T-helper 1 cell treated with Interleukin-12 subunit alpha and Interleukin-12 subunit beta and Interleukin-4 antibody, amounts not matched to agents 30 μg/mL and 1 μg/mL, for 36 hours (primary cell): ENCODE results near the gene TLK2.

ENCODE experiments used
- H3K27ac Mint-ChIP-seq: one replicate; pipeline ENCODE4 v1.8.0; 2021; ENCODE audit warnings: mild to moderate bottlenecking, mixed read lengths
- H3K27me3 Mint-ChIP-seq: one replicate; pipeline ENCODE4 v1.8.0; 2021; ENCODE audit warnings: low read depth, mixed read lengths
- H3K36me3 Mint-ChIP-seq: one replicate; pipeline ENCODE4 v1.8.0; 2021; ENCODE audit warnings: low read depth, mixed read lengths
- H3K4me1 Mint-ChIP-seq: one replicate; pipeline ENCODE4 v1.8.0; 2021; ENCODE audit warnings: low read depth, mixed read lengths
- H3K4me3 Mint-ChIP-seq: one replicate; pipeline ENCODE4 v1.8.0; 2021; ENCODE audit warnings: mild to moderate bottlenecking, moderate library complexity, mixed read lengths
- H3K9me3 Mint-ChIP-seq: one replicate; pipeline ENCODE4 v1.8.0; 2021; ENCODE audit warnings: mixed read lengths

The TLK2 gene

DNA sequence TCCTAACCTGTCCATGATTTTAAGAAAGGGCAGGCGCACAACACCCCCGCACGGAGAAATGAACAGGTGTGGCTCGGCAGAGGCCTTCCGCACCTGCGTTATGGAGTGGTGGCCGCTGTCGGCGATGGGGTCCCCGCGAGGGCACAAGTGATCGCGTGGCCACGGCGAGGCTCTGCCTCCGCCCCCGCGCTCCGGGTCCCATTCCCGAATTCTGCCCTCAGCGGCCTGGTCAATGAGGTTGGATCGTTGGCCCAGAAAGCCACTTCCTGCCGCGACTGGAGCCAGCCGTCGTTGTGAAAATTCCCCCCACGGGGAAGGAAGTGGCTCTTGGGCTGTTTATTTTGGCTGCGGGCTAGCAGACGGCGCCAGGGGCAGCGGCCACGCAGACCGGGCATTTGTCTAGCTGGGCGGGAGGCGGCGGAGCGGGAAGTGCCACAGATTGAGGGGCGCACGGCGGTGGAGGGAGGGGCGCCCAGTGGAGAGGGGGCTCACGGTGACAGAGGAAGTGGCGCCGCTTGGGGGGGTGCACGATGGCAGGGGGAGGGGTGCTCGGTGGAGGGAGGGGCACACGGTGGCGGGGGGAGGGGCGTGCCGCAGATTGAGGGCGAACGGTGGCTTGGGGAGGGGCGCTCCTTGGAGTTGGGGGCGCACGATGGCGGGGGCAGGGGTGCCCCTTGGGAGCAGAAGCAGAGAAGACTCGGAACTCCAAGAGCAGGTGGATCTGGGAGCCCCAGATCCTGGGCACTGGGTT, 173.8 kb downstream of the TLK2 start:
- no peaks in the 10 kb centered on the region for H3K36me3 Mint-ChIP-seq
- H3K27ac Mint-ChIP-seq, result no peak overlapping the region
- peak overlapping the region; percentile 66 for H3K4me3 Mint-ChIP-seq
- H3K4me1 Mint-ChIP-seq, result peaks cover 21% of the 10 kb centered on the region
- H3K27me3 Mint-ChIP-seq, result peaks cover 81% of the 10 kb centered on the region
- no peaks in the 10 kb centered on the region for H3K9me3 Mint-ChIP-seq

DNA sequence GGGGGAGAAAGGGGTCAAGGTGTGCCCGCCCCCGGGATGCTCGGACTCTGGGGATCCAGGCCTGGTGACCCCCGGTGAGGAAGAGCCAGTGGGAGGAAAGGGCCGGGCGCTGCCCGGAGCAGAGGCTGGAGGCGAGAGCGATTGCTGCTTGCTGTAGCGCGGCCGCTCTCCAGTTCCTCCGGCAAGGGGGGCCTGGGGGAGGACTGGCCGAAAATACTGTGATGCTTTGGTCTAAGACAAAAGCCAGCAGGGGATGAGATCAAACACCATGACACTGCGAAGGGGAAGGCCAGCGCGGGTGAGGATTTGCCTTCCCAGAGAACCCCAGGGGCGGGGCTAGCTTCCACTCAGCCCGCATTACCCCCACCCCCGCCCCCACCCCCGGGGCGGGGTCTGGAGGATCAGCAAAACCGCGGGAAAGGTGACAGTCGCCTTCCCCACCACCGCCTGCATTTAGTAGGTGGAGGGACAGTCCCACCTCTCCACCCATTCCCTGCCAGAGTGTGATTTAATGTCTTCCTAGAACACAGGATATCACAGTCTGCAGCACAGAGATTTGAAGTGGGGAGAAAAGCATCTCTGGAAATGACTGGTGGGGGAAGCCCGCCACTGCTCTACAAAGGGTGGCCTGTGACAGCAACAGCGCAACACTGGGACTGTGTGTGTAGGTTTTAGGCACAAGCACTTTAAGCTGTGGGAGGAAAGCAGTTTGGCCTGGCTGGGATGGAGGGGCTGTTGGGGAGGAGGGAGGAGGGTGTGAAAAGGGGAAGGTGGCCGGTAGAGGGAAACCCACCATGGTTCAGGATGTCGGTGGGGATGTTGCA, 174.6 kb downstream of the TLK2 start:
- Mint-ChIP-seq H3K4me1 (peaks cover 21% of the 10 kb centered on the region), H3K27me3 (peaks cover 82% of the 10 kb centered on the region), H3K36me3 (no peaks in the 10 kb centered on the region), H3K4me3 (peak overlapping the region; percentile 66), H3K27ac (peak overlapping the region; percentile 19), H3K9me3 (no peaks in the 10 kb centered on the region)

DNA sequence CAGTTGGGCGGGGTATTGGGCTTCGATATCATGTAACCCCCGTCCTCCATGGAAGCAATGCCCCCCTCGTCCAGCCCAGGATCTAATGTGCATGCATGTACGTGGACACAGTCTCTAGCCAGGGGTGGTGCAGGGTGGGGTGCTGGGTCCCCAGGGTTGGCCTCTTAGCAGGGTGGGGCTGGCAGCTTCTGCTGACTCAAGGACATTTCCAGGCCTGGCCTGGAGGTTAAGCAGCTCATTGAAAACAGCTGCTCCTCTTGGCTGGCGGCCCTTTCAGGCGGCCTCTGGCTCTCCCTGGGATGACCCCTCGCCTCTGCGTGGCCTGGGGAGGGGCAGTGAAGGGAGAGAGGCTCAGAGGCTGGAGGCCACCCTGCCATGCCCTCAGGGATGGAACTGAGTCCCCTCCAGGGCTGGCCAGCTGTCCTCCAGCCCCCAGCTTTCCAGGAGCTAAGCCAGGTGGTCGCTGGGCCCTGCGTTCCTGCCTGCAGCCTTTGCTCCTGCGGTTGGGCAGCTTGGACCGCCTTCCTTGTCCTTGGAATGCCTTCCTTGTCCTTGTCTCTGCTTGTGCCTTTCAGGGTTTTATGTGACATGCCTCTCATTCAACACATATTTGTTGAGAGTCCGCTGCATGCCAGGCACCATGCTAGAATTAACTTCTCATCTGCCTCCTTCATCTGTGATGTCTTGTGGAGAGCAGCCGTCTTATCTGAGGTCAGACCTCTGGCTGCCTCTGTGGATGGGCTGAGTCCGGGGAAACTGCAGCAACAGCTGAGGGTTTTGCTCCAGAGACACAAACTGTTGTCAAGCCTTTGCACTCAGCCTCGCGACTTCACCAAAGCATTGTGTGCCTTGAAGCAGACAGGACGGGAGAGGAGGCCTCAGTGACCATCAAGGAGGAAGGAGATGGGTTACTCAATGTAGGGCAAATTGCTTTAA, 175.5 kb downstream of the TLK2 start:
- Mint-ChIP-seq H3K27me3 (peaks cover 80% of the 10 kb centered on the region), H3K36me3 (no peaks in the 10 kb centered on the region), H3K27ac (peak overlapping the region; percentile 21), H3K4me1 (peaks cover 21% of the 10 kb centered on the region), H3K9me3 (no peaks in the 10 kb centered on the region), H3K4me3 (peak overlapping the region; percentile 8)

DNA sequence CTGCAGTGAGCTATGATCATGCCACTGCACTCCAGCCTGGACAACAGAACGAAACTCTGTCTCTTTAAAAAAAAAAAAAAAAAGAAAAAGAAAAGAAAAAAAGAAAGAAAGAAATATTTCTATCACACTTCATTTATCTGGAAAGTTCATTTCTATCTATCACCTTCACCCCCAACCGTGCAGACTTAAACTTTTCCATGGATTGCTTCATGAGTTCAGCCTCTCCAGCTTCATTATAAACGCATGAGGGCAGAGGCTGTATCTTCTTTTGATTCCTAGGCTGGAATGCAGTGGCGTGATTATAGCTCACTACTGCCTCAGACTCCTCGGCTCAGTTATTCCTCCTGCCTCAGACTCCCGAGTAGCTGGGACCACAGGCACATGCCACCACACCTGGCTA, 177.0 kb downstream of the TLK2 start:
- H3K27ac Mint-ChIP-seq, result no peak overlapping the region
- peaks cover 21% of the 10 kb centered on the region for H3K4me1 Mint-ChIP-seq
- H3K9me3 Mint-ChIP-seq, result peaks cover 9% of the 10 kb centered on the region
- no peaks in the 10 kb centered on the region for H3K36me3 Mint-ChIP-seq
- peaks cover 81% of the 10 kb centered on the region for H3K27me3 Mint-ChIP-seq
- no peak overlapping the region for H3K4me3 Mint-ChIP-seq

DNA sequence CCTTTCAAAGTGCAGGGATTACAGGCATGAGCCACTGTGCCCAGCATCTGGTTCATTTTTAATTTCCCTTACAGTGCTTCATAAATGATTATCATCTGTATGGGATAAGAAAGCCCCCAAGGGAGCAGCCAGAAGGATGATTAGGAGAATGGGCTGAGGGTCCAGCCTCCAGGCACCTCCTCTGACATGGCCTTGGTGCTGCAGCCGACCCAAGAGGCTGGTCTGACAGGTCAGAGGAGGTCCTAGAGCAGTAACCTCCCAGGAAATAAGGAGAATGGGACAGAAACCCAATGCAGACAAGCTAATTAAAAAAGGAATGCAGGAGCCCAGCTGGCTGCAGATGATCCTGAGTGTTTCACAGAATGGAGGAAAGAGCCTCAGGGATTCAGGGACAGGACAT, 177.8 kb downstream of the TLK2 start:
- Mint-ChIP-seq H3K9me3 (peaks cover 17% of the 10 kb centered on the region), H3K27me3 (peaks cover 81% of the 10 kb centered on the region), H3K27ac (no peak overlapping the region), H3K36me3 (peaks cover 3% of the 10 kb centered on the region), H3K4me1 (peaks cover 21% of the 10 kb centered on the region), H3K4me3 (no peak overlapping the region)

DNA sequence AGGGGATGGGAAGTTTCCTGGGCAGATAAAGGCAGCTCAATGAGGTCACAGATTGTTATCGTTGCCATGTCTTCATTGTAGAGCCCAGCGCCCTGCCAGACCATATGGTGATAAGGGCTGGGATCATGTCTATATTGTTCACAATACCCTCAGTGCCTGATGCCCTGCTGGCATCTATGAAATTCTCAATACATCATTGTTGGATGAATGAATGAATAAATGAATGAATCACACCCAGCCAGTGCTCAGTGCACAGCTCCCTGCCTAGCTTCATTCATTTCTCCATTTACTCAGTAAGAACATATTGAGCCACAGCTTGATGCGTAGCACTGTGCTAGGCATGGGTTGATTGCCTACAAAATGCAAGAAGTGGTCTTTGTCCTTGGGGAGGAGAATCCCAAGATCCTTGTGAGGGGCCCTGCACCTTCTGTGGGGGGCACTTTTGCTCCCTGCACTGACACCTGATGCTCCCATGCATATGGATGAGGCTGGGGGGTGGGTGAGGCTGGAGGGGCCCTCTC, 178.6 kb downstream of the TLK2 start:
- Mint-ChIP-seq H3K27ac (no peak overlapping the region), H3K4me3 (no peak overlapping the region), H3K9me3 (peaks cover 18% of the 10 kb centered on the region), H3K4me1 (peaks cover 17% of the 10 kb centered on the region), H3K27me3 (peaks cover 79% of the 10 kb centered on the region), H3K36me3 (peaks cover 4% of the 10 kb centered on the region)

DNA sequence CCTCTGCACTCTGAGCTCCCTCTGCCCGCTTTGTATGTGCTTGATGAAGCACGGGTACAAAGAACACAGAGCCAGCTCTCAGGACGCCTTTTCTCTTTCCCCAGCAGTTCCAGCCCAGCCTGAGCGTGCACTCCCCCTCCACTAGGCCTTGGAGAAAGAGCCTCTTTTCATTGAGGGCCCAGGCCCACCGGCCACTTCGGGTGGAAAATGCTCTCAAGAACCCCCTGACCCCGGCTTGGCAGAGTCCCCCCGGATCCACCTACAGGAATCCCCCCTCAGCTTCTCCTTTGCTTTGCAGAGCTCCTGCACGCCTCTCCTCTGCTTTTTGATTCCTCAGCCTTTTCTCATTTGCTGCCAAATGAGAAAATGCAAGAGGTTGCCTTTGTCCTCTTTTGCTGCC, 179.1 kb downstream of the TLK2 start:
- H3K4me3 Mint-ChIP-seq, result no peak overlapping the region

DNA sequence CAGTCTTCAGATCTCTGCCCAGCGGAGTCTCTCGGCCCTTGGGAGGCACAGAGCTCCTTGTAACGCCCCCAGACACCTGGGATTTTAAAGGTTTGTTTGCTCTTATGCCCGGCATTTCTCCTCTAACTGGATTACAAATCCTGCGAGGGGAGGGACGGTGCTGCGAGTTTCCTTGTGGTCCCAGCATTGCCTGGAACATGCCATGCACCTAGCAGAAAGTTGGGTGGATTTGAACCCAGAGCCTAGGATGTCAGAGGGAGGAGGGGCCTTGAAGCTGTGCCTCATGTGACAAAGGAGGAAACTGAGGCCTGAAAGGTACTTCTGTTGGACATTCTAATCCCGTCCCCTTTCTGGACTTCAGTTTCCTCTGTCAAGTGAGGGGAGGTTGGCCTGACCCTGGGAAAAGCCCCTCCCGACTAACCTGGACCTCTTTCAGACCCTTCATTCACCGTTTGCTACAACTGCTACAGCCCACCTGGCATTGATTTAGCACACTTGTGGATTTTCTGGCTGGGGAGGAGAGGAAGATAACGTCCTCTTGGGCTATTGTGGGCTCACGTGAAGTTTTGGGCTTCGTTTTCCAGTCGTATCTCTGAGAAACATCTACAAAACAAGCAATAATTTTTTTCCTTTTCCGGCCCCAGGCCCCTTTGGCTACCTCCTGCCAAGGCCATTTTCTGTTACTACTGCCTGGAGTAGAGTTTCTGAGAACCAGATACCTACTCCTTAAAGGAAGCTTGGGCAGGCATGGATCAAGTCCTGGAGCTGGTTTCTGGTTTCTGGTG, 179.7 kb downstream of the TLK2 start:
- Mint-ChIP-seq H3K9me3 (peaks cover 18% of the 10 kb centered on the region), H3K4me1 (peaks cover 9% of the 10 kb centered on the region), H3K27ac (no peak overlapping the region), H3K27me3 (peaks cover 80% of the 10 kb centered on the region), H3K36me3 (peaks cover 4% of the 10 kb centered on the region), H3K4me3 (no peak overlapping the region)

More for the DNA sequence above, 179.1 kb downstream of the TLK2 start:
- Mint-ChIP-seq H3K36me3 (peaks cover 4% of the 10 kb centered on the region), H3K9me3 (peaks cover 18% of the 10 kb centered on the region), H3K27ac (no peak overlapping the region), H3K4me1 (peaks cover 13% of the 10 kb centered on the region), H3K27me3 (peaks cover 79% of the 10 kb centered on the region)

DNA sequence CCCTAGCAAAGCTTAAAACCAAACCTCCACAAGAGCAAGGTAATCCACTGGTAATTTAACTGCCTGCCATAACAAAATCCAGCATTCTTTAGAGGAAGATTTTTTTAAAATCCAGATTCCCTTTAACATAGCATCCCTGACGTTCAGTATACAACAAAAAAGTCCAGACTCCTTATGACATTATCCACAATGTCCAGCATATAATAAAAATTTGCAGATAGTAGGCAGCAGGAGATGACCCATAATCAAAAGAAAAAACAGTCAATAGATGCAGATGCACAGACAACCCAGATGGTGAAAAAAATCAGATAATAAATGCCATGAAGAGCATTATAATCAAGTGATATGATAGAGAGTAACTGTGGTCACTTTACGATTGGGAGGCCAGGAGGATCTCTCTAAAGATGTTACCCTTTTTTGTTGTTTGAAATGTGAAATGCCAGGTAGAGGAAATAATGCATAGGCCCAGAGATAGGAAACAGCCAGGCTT, 182.0 kb downstream of the TLK2 start:
- H3K9me3 Mint-ChIP-seq, result peaks cover 18% of the 10 kb centered on the region
- no peak overlapping the region for H3K4me3 Mint-ChIP-seq
- H3K36me3 Mint-ChIP-seq, result peaks cover 4% of the 10 kb centered on the region
- H3K27me3 Mint-ChIP-seq, result peaks cover 65% of the 10 kb centered on the region
- no peaks in the 10 kb centered on the region for H3K4me1 Mint-ChIP-seq
- no peak overlapping the region for H3K27ac Mint-ChIP-seq

DNA sequence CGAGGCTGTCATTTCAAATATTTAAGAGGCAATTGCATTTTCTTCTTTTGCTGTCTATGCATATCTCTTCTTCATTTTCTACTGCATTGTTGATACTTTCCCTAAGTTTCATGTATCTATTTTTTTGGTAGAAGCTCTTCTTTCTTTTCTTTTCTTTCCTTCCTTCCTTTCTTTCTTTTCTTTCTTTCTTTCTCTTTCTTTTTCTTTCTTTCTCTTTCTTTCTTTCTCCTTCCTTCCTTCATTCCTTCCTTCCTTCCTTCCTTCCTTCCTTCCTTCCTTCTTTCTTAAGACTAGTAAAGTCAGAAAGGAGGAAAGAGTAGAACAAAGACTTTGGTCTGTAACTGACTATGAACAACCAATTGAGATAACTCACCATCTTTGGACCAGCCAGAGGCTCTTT, 182.7 kb downstream of the TLK2 start:
- Mint-ChIP-seq H3K4me3 (no peak overlapping the region), H3K27ac (no peak overlapping the region), H3K36me3 (peaks cover 4% of the 10 kb centered on the region), H3K9me3 (peaks cover 18% of the 10 kb centered on the region), H3K4me1 (no peaks in the 10 kb centered on the region), H3K27me3 (peaks cover 58% of the 10 kb centered on the region)

DNA sequence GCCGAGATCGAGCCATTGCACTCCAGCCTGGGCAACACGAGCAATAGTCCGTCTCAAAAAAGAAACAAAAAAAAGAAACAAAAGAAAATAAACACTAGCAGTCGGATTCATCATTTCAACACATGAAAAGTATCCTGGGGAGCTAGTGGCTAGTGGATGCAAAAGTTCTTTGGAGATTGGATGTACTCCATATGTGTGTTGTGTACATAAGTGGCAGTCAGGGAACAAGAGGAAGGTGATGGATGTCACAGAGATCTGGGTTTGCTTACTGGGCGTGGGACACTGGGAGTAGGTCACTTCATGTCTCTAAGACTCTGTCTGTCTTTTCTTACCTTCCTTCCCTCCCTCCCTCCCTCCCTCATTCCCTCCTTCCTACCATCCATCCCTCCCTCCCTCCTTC, 184.2 kb downstream of the TLK2 start:
- no peak overlapping the region for H3K27ac Mint-ChIP-seq
- peaks cover 47% of the 10 kb centered on the region for H3K27me3 Mint-ChIP-seq
- peaks cover 18% of the 10 kb centered on the region for H3K9me3 Mint-ChIP-seq
- no peaks in the 10 kb centered on the region for H3K4me1 Mint-ChIP-seq
- no peak overlapping the region for H3K4me3 Mint-ChIP-seq
- H3K36me3 Mint-ChIP-seq, result peaks cover 4% of the 10 kb centered on the region
